Neural crest cell (in vitro differentiated cells): Measurements from ENCODE around the gene HOXC6. TPM values are rescaled to one million over a fixed set of nuclear protein-coding genes. Genes with fewer than 3 reads are reported as not detected.
A peak's percentile ranks its signal among the peaks of the same experiment; 100 is the strongest.

Source experiments
- DNase-seq: peaks from one replicate; pipeline ENCODE4 v3.0.0; 2021; ENCODE audit warnings: low read depth, mixed read lengths, low spot score
- H3K27ac Mint-ChIP-seq: one replicate; pipeline ENCODE4 v1.8.0; 2021; ENCODE audit warnings: mild to moderate bottlenecking, mixed read lengths; ENCODE audit not compliant: unreplicated experiment
- H3K27me3 Mint-ChIP-seq: 2 replicates; pipeline ENCODE4 v1.8.0; 2021; ENCODE audit warnings: low read depth, mild to moderate bottlenecking, mixed read lengths
- H3K36me3 Mint-ChIP-seq: 2 replicates; pipeline ENCODE4 v1.8.0; 2021; ENCODE audit warnings: low read depth, mild to moderate bottlenecking, mixed read lengths
- H3K4me1 Mint-ChIP-seq: 2 replicates; pipeline ENCODE4 v1.8.0; 2021; ENCODE audit warnings: mixed read lengths
- H3K4me3 Mint-ChIP-seq: one replicate; pipeline ENCODE4 v1.8.0; 2021; ENCODE audit warnings: mild to moderate bottlenecking, mixed read lengths
- H3K9me3 Mint-ChIP-seq: 2 replicates; pipeline ENCODE4 v1.8.0; 2021; ENCODE audit warnings: mixed read lengths
- total RNA-seq: library from RNA; stranded (reverse); gene quantifications from 2 replicates; pipeline ENCODE4 v1.2.1, GENCODE V29; 2021
- TF ChIP-seq, protein P1 (sequence below): fragments of 200-600 bp; sonication (generic); conservative IDR thresholded peaks from 2 replicates; pipeline ENCODE4 v1.5.0; 2021; ENCODE audit warnings: antibody characterized with exemption, mild to moderate bottlenecking

Gene HOXC6
- total RNA-seq, 1 donor from 2014 or later, result 11.0 TPM

DNA sequence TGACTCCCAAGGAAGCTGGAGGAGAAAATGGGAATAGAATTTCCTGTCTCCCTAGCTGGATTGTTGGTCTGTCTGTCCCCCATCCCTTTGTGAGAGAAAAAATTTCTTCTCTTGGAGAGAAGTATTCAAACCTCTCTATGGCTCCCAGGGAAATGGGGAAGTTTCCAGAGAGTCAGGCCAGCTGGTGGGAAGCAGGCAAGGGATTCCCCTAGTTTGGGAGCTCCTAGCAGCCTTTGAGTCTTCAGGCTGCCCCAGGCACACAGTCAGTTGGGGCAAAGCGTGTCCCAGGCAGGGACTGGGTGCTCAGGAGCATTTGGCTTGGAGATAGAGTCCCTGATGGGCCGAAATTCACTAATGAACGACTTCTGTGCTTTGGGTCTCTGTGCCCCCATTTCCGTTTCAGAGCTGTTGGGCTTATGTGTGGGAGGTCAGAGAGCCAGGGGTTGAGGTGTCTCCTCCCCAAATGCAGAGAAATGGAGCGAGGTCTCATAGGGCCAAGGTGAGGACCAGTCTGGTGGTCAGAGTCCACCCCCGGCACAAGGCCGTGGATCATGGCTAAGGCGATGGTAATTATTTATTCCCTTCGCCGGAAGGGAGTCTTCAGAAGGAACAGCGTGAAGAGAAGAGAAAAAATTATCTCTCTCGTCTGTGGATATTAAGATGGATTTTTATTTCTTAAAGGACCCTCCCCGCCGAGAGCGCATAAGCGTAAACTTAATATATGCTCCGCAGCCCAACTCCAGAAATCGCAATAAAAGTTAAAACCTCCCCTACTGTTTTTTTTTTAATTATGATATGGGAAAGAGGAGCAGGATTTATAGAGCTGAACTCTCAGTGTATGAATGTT lies 34.9 kb upstream of the HOXC6 start:
- H3K4me3 Mint-ChIP-seq, result peak overlapping the region; percentile 87
- H3K4me1 Mint-ChIP-seq, result peaks cover 8% of the 10 kb centered on the region
- H3K36me3 Mint-ChIP-seq, result no peaks in the 10 kb centered on the region
- peaks cover 100% of the 10 kb centered on the region for H3K27me3 Mint-ChIP-seq
- no peaks in the 10 kb centered on the region for H3K9me3 Mint-ChIP-seq
- no peak overlapping the region for H3K27ac Mint-ChIP-seq
- DNase-seq, result no peak
- TF ChIP-seq, protein P1, sequence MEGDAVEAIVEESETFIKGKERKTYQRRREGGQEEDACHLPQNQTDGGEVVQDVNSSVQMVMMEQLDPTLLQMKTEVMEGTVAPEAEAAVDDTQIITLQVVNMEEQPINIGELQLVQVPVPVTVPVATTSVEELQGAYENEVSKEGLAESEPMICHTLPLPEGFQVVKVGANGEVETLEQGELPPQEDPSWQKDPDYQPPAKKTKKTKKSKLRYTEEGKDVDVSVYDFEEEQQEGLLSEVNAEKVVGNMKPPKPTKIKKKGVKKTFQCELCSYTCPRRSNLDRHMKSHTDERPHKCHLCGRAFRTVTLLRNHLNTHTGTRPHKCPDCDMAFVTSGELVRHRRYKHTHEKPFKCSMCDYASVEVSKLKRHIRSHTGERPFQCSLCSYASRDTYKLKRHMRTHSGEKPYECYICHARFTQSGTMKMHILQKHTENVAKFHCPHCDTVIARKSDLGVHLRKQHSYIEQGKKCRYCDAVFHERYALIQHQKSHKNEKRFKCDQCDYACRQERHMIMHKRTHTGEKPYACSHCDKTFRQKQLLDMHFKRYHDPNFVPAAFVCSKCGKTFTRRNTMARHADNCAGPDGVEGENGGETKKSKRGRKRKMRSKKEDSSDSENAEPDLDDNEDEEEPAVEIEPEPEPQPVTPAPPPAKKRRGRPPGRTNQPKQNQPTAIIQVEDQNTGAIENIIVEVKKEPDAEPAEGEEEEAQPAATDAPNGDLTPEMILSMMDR, result no peak

DNA sequence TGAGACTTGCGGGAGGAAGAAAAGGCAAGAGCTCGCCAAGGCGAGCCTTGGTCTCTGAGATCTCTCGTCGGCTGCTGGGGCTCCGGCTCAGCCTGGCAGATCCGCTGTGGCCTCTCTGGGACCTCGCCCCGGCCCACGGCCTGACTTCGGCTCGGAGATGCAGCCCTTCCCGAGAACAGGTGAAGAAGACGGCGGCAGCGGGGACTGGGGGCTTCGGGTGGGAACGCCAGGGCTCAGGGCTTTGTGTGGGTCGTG lies 34.3 kb upstream of the HOXC6 start:
- H3K4me3 Mint-ChIP-seq, result peak overlapping the region; percentile 87
- TF ChIP-seq, protein P1, result no peak
- H3K27me3 Mint-ChIP-seq, result peaks cover 100% of the 10 kb centered on the region
- peaks cover 6% of the 10 kb centered on the region for H3K4me1 Mint-ChIP-seq
- no peak for DNase-seq
- H3K36me3 Mint-ChIP-seq, result no peaks in the 10 kb centered on the region
- no peaks in the 10 kb centered on the region for H3K9me3 Mint-ChIP-seq
- no peak overlapping the region for H3K27ac Mint-ChIP-seq

DNA sequence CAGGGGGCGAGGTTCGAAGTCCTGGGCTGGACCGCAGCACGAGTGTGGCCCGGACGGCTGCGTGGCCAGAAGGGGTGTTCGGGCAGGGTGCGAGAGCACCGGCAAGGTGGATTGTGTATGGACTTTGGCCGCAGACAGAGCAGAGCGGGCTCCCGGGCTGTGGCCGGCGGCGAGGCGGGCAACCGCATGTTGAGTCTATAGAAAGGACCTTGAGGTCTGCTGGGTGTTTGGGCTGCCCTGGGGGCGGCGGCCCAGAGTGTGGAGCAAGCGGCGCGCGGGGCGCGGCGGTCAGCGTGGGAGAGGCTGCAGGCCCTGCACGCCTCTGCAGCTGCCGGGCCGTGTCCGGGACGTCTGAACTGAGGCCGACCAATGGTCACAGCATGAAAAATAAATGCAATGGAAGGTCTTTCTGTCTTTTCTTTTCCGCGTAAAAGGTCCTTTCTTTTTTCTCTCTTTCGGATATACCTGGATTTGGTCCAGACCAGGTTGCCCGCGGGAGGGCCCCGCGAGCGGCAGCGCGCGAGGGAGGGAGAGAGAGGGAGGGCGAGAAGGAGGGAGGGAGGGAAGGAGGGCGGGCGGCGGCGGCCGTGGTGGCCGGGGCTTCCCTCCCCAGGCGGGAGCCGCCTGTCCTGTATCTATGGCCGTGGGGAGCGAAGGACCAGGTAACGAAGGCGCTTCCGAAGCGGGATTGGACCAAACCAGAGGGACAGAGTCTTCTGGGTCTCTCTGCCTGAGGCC lies 33.8 kb upstream of the HOXC6 start:
- no peaks in the 10 kb centered on the region for H3K36me3 Mint-ChIP-seq
- peaks cover 1% of the 10 kb centered on the region for H3K4me1 Mint-ChIP-seq
- H3K4me3 Mint-ChIP-seq, result peak overlapping the region; percentile 87
- no peaks in the 10 kb centered on the region for H3K9me3 Mint-ChIP-seq
- H3K27me3 Mint-ChIP-seq, result peaks cover 100% of the 10 kb centered on the region
- TF ChIP-seq, protein P1, result no peak
- DNase-seq, result no peak
- no peak overlapping the region for H3K27ac Mint-ChIP-seq

DNA sequence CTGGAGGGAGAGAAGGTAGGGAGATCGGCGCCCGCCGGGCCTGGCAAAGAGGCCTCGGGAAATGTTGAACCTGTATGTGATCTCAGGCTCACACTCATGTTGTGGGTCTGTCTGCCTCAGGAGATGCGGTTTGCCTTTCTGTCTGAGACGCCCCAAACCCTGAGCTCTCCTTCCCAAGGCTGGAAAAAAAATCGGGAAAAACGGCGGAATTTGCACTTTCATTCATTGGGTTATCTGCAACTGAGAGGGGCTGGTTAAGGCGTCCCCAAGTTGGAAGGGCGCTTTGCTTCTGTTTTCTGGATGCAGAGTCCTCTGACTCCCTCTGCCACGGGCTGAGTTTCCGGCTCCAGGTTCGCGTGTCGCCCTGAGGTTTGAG lies 33.2 kb upstream of the HOXC6 start:
- Mint-ChIP-seq H3K4me1 (no peaks in the 10 kb centered on the region), H3K27ac (no peak overlapping the region), H3K9me3 (no peaks in the 10 kb centered on the region), H3K4me3 (peak overlapping the region; percentile 75), H3K36me3 (no peaks in the 10 kb centered on the region), H3K27me3 (peaks cover 100% of the 10 kb centered on the region)
- no peak for DNase-seq
- TF ChIP-seq, protein P1, result no peak

DNA sequence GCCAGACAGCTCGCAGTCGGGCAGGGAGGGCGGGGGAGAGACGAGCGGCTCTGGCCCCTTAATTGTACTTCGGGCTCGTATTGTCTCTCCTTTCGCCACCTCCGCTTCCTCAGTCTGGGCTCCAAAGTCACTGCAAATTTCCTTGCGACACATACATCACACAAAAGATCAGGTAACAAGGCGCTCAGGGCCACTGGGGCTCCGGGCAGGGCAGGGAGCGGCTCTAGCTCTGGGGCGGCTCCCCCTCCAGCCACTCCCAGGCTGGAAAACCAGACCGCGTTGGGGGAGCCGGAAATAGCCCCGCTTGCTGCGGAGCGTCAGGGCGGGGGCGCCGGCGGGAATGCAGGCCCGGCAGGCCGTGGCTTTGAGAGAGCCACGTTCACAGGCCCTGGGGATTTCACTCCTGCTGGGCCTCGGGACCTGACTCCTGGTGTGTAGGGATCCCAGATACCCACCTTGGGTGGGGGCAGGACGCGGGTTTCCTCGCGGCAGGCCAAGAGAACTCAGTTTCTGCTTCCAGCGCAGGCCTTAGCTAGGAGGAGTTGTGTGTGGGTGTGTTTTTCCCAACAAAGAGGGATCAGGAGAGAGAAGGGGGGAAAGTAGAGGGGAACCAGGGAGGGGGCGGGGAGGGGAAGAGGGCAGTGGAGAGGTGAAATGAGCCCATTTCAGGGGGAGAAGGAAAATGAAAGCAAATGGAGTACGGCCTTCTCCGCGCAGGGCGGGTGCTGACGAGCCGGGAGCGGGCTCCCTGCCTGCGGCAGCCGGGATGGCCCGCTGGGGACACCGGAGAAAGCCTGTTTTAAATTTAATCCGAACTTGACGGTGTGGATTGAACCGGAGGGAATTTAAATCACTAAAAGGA lies 32.6 kb upstream of the HOXC6 start:
- peak overlapping the region; percentile 75 for H3K4me3 Mint-ChIP-seq
- no peaks in the 10 kb centered on the region for H3K4me1 Mint-ChIP-seq
- H3K36me3 Mint-ChIP-seq, result no peaks in the 10 kb centered on the region
- peak overlapping the region; percentile 91 for H3K27ac Mint-ChIP-seq
- peaks cover 100% of the 10 kb centered on the region for H3K27me3 Mint-ChIP-seq
- no peak for DNase-seq
- TF ChIP-seq, protein P1, result no peak
- no peaks in the 10 kb centered on the region for H3K9me3 Mint-ChIP-seq
